Left renal cortex interstitium (tissue), 4 donors: Measurements from ENCODE around the gene CMYA5. TPM values are rescaled to one million over a fixed set of nuclear protein-coding genes. Genes with fewer than 3 reads are reported as not detected.

Source experiments
- DNase-seq, 4 donors: peaks; one replicate each; pipeline ENCODE4 v3.0.0-alpha.2; 2013; ENCODE audit warnings: low read depth in 4 of 4, low spot score in 2 of 4, missing footprints in 1 of 4
- polyA plus RNA-seq, 4 donors: library from polyadenylated mRNA; unstranded; fragments of 120-200 nt; gene quantifications; one replicate each; pipeline ENCODE4 v1.2.1, GENCODE V29; 2013; ENCODE audit not compliant: insufficient read length in 4 of 4

The CMYA5 gene
- polyA plus RNA-seq, 4 donors = 13.0 to 23.0 (median 18.5) TPM

- DNase-seq = no peak
Measured at GRCh38 chr5:79832911-79833310, 143.3 kb downstream of the CMYA5 start.

- DNase-seq = no peak
Measured at GRCh38 chr5:79834098-79834753, 144.6 kb downstream of the CMYA5 start.

- no peak for DNase-seq
Measured at GRCh38 chr5:79834754-79835714, 145.4 kb downstream of the CMYA5 start.

GRCh38 chr5:79837761-79838551 lies 148.3 kb downstream of the CMYA5 start:
- peak in 3 of 4 donors; percentile 60 to 81 (median 65) for DNase-seq

- peak in 1 of 4 donors; percentile 34 for DNase-seq
Measured at GRCh38 chr5:79840084-79840990, 150.7 kb downstream of the CMYA5 start.

- DNase-seq = no peak
Measured at GRCh38 chr5:79841172-79841571, 151.5 kb downstream of the CMYA5 start.

- DNase-seq = no peak
Measured at GRCh38 chr5:79842006-79842881, 152.6 kb downstream of the CMYA5 start.

- no peak for DNase-seq
Measured at GRCh38 chr5:79842991-79843390, 153.4 kb downstream of the CMYA5 start.

GRCh38 chr5:79843450-79844388 lies 154.1 kb downstream of the CMYA5 start:
- no peak for DNase-seq

- DNase-seq = no peak
Measured at GRCh38 chr5:79844571-79844970, 154.9 kb downstream of the CMYA5 start.

GRCh38 chr5:79845448-79846197 lies 156.0 kb downstream of the CMYA5 start:
- DNase-seq = no peak

- no peak for DNase-seq
Measured at GRCh38 chr5:79846198-79846521, 156.5 kb downstream of the CMYA5 start.

GRCh38 chr5:79847561-79847960 lies 157.9 kb downstream of the CMYA5 start:
- no peak for DNase-seq

- no peak for DNase-seq
Measured at GRCh38 chr5:79849061-79849460, 159.4 kb downstream of the CMYA5 start.
